Peyer's patch (tissue), 4 donors: Measurements from ENCODE around the gene TMSB10. TPM values are rescaled to one million over a fixed set of nuclear protein-coding genes. Genes with fewer than 3 reads are reported as not detected.

Source experiments
- DNase-seq, 3 donors: peaks; one replicate each; pipeline ENCODE4 v3.0.0-alpha.2; 2017 to 2019
- H3K27ac ChIP-seq, 4 donors: fragments of 200-600 bp; sonication (generic); one replicate each; pipeline ENCODE4 v1.5.1; 2016 to 2019
- H3K27me3 ChIP-seq, 2 donors: fragments of 200-600 bp; sonication (generic); one replicate each; pipeline ENCODE4 v1.5.1; 2019
- H3K36me3 ChIP-seq, 3 donors: fragments of 200-600 bp; sonication (generic); one replicate each; pipeline ENCODE4 v1.5.1; 2016 to 2019
- H3K4me1 ChIP-seq, 4 donors: fragments of 200-600 bp; sonication (generic); one replicate each; pipeline ENCODE4 v1.5.1; 2016 to 2019
- H3K4me3 ChIP-seq, 4 donors: fragments of 200-600 bp; sonication (generic); 1 replicate in 3 of 4; 2 replicates in 1 of 4; pipeline ENCODE4 v1.5.1; 2016 to 2019; ENCODE audit warnings: mild to moderate bottlenecking in 1 of 4
- H3K9me3 ChIP-seq, 4 donors: fragments of 200-600 bp; sonication (generic); one replicate each; pipeline ENCODE4 v1.5.1; 2016 to 2019; ENCODE audit warnings: mild to moderate bottlenecking in 1 of 4
- POLR2A ChIP-seq, 2 donors: fragments of 450-650 bp; IDR thresholded peaks; one replicate each; pipeline ENCODE4 v1.5.1; 2017; ENCODE audit warnings: antibody characterized with exemption in 2 of 2, mild to moderate bottlenecking in 2 of 2, moderate library complexity in 2 of 2
- total RNA-seq, 4 donors: library from RNA; depleted of rRNA; stranded (reverse); fragments of >200 nt; gene quantifications; one replicate each; pipeline ENCODE4 v1.1.0, GENCODE V29; 2016
- TF ChIP-seq, protein P1 (sequence below), 6 experiments: fragments of 450-650 bp in 4 of 6; fragments of 200-600 bp in 2 of 6; sonication (generic) in 1 of 6; IDR thresholded peaks; one replicate each; pipeline ENCODE4 v1.5.1; 2017 to 2019; ENCODE audit warnings: antibody characterized with exemption in 6 of 6, mild to moderate bottlenecking in 3 of 6, moderate library complexity in 1 of 6

Gene TMSB10
- total RNA-seq, 4 donors from 2014 or later, result 3,771 to 5,073 (median 4,495) TPM

DNA sequence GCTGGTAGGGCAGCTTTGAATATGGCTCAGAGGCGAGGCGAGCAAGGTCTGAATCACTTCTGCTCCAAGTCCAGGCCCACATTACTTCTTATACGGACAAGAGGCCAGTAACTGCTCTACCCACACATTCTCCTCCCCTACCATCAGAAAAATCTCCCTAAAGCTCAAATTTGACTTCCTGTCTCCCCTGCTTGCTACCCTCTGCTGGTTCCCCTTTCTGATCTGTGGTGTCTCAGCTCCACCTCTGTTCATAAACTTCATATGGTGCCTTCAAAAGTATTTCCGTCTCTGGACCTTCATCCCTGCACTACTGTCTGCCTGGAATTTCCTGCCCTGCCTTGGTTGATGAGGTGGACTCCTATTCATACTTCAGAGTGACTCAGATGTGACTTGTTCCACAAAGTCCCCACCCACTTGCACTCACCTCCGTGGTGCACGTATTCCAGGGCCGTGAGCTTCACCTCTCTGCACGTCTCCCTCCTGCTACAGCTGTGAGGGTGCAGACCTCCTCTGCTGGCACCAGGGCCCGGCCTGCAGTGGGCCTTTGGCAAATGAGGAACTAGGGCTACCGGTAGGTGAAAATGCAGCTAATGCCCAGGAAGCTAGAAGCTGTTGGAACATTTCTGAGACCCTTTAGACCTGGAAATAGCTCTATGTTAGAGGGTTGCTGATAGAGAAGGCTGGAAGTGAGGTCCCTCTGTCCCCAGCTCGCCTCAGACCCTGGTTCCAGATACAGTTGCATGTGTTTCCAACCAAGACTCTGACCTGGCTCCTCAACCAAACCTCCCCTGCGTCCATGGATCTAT lies 41.0 kb downstream of the TMSB10 start:
- Histone ChIP-seq H3K4me1 (peaks cover 0 to 13% (median 4%) of the 10 kb centered on the region in 4 donors), H3K9me3 (no peaks in the 10 kb centered on the region), H3K36me3 (no peaks in the 10 kb centered on the region), H3K27me3 (no peaks in the 10 kb centered on the region), H3K4me3 (peak overlapping the region in 3 of 4 donors; percentile 9 to 33 (median 27)), H3K27ac (peak overlapping the region; percentile 66 to 96 (median 80))
- DNase-seq, result peak; percentile 70 to 90 (median 83)
- TF ChIP-seq, protein P1, sequence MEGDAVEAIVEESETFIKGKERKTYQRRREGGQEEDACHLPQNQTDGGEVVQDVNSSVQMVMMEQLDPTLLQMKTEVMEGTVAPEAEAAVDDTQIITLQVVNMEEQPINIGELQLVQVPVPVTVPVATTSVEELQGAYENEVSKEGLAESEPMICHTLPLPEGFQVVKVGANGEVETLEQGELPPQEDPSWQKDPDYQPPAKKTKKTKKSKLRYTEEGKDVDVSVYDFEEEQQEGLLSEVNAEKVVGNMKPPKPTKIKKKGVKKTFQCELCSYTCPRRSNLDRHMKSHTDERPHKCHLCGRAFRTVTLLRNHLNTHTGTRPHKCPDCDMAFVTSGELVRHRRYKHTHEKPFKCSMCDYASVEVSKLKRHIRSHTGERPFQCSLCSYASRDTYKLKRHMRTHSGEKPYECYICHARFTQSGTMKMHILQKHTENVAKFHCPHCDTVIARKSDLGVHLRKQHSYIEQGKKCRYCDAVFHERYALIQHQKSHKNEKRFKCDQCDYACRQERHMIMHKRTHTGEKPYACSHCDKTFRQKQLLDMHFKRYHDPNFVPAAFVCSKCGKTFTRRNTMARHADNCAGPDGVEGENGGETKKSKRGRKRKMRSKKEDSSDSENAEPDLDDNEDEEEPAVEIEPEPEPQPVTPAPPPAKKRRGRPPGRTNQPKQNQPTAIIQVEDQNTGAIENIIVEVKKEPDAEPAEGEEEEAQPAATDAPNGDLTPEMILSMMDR (IDR thresholded peaks at IDR 0.05), result peak in 1 of 6 experiments; percentile 21
- TF ChIP-seq POLR2A (IDR thresholded peaks at IDR 0.05), result peak; percentile 46 to 88

DNA sequence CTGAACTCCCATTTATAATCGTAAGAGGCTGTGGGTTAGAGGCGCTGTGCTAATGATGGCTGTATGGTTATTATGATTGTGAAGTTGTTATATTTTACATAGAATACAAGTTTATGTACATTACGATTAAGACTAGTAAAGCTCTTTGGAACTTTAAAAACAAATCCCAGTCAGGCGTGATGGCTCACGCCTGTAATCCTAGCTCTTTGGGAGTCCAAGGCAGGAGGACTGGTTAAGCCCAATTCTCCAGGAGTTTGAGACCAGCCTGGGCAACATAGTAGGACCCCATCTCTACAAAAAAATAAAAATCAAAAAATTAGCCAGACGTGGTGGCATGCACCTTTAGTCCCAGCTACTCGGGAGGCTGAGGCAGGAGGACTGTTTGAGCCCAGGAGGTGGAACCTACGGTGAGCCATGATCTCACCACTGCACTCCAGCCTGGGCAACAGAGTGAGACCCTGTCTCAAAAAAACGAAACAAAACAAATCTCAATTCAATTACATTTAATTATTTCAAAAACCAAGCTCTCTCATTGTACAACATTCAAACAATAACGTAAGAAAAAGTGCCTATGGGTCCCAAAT lies 41.6 kb downstream of the TMSB10 start:
- Histone ChIP-seq H3K27ac (peak overlapping the region; percentile 66 to 96 (median 80)), H3K4me3 (peak overlapping the region in 2 of 4 donors; percentile 27 to 33), H3K27me3 (no peaks in the 10 kb centered on the region), H3K36me3 (no peaks in the 10 kb centered on the region), H3K9me3 (no peaks in the 10 kb centered on the region), H3K4me1 (peaks cover 0 to 13% (median 4%) of the 10 kb centered on the region in 4 donors)
- peak in 1 of 3 donors; percentile 27 for DNase-seq
- TF ChIP-seq POLR2A (IDR thresholded peaks at IDR 0.05), result no peak
- TF ChIP-seq, protein P1 (IDR thresholded peaks at IDR 0.05), result no peak

GRCh38 chr2:84953535-84953934 lies 48.1 kb downstream of the TMSB10 start:
- Histone ChIP-seq H3K27ac (no peak overlapping the region), H3K9me3 (no peaks in the 10 kb centered on the region), H3K4me1 (peaks cover 0 to 7% (median 0%) of the 10 kb centered on the region in 4 donors), H3K4me3 (no peak overlapping the region), H3K27me3 (no peaks in the 10 kb centered on the region), H3K36me3 (no peaks in the 10 kb centered on the region)
- TF ChIP-seq POLR2A (IDR thresholded peaks at IDR 0.05), result no peak
- TF ChIP-seq, protein P1 (IDR thresholded peaks at IDR 0.05), result no peak
- DNase-seq, result no peak

DNA sequence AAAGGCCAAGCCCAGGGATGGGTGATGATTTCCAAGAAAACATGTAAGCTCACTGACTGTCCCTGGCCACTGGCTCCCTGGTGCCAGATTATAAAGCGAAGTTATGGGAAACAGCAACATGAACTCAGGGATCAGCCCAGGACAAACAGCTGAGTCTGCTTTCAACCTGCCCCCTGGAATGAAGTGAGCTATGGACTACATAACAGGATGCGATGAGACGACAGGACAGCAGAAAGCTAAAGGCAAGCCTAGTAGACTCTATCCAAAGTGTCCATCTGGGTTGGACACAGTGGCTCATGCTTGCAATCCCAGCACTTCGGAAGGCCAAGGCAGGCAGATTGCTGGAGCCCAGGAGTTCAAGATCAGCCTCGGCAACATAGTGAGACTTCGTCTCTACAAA lies 48.9 kb downstream of the TMSB10 start:
- Histone ChIP-seq H3K36me3 (no peaks in the 10 kb centered on the region), H3K27me3 (no peaks in the 10 kb centered on the region), H3K9me3 (no peaks in the 10 kb centered on the region), H3K4me3 (no peak overlapping the region), H3K27ac (no peak overlapping the region), H3K4me1 (peaks cover 0 to 13% (median 0%) of the 10 kb centered on the region in 4 donors)
- DNase-seq, result peak in 2 of 3 donors; percentile 9 to 32
- no peak for TF ChIP-seq POLR2A (IDR thresholded peaks at IDR 0.05)
- TF ChIP-seq, protein P1 (IDR thresholded peaks at IDR 0.05), result no peak

Other genes starting within 250 kb of the TMSB10 start
- gene TRABD2A, start 24.6 kb upstream of the TMSB10 start, total RNA-seq, result 10 to 100 TPM; 32.2 to 85.4 (median 55.0) TPM
- 10 to 100 TPM; 28.1 to 66.5 (median 44.3) TPM for gene KCMF1, start 65.5 kb downstream of the TMSB10 start, total RNA-seq
- gene TCF7L1, start 227.7 kb downstream of the TMSB10 start, total RNA-seq, result 1 to 10 TPM in 2 of 4 donors, under 1 TPM in 2; 0.35 to 5.8 (median 1.7) TPM